B cell (primary cell): ENCODE results near the gene CNTN4. TPM values are rescaled to one million over a fixed set of nuclear protein-coding genes. Genes with fewer than 3 reads are reported as not detected.

ENCODE experiments used
- ATAC-seq: fragments of 200-7000 bp; cut with Tn5 transposase; one replicate; pipeline ENCODE4 v1.10.0; 2021; ENCODE audit warnings: low read depth, mild to moderate bottlenecking, moderate number of reproducible peaks, moderate library complexity
- CTCF ChIA-PET: fragments of 350-600 bp; sonication (Branson Sonifier 250); formaldehyde crosslinking; loops from one replicate; lab custom pipeline; 2021; ENCODE audit warnings: antibody characterized with exemption, inconsistent platforms; lab: Charles Lee
- POLR2A ChIA-PET: fragments of 350-600 bp; sonication (Branson Sonifier 250); formaldehyde crosslinking; loops from one replicate; lab custom pipeline; 2021; ENCODE audit warnings: antibody characterized with exemption; lab: Charles Lee
- DNase-seq: peaks from one replicate; pipeline ENCODE4 v3.0.0; 2013
- H2AFZ ChIP-seq: 2 replicates; pipeline ENCODE4 v1.6.1; 2012; ENCODE audit warnings: mild to moderate bottlenecking, low read depth, low read length; ENCODE audit not compliant: insufficient read depth, poor library complexity, severe bottlenecking
- H3K27ac ChIP-seq, 2 donors: 1 replicate in 1 of 2; 2 replicates in 1 of 2; pipeline ENCODE4 v1.5.1; 2012 to 2013; ENCODE audit warnings: low read length in 2 of 2, mild to moderate bottlenecking in 2 of 2, moderate library complexity in 1 of 2
- H3K27me3 ChIP-seq, 4 experiments: fragments of 200-600 bp in 1 of 4; sonication (generic) in 1 of 4; replicated peaks in 1 of 4; 1 replicate in 2 of 4; 2 replicates in 2 of 4; pipeline versions ENCODE4 v1.6.1 to v1.7.0; 2013 to 2016; ENCODE audit warnings: low read length in 3 of 4, mild to moderate bottlenecking in 2 of 4, mixed read lengths in 1 of 4, moderate library complexity in 1 of 4; ENCODE audit not compliant: insufficient read depth in 4 of 4, control insufficient read depth in 3 of 4; ENCODE audit errors: control extremely low read depth in 1 of 4
- H3K36me3 ChIP-seq, 2 experiments: replicated peaks in 1 of 2; 1 replicate in 1 of 2; 2 replicates in 1 of 2; pipeline versions ENCODE4 v1.6.1 to v1.7.1; 2013; ENCODE audit warnings: low read length in 1 of 2; ENCODE audit not compliant: insufficient read depth in 2 of 2, control insufficient read depth in 1 of 2; ENCODE audit errors: control extremely low read depth in 1 of 2, extremely low read depth in 1 of 2
- H3K4me1 ChIP-seq, 2 donors: fragments of 200-600 bp in 1 of 2; sonication (generic) in 1 of 2; 1 replicate in 1 of 2; 2 replicates in 1 of 2; pipeline versions ENCODE4 v1.5.1 to v1.6.1; 2013 to 2017; ENCODE audit warnings: low read length in 2 of 2; ENCODE audit not compliant: control insufficient read depth in 2 of 2, insufficient read depth in 2 of 2
- H3K4me2 ChIP-seq: replicated peaks from 2 replicates; pipeline ENCODE3; 2012; ENCODE audit warnings: mild to moderate bottlenecking, low read depth, low read length; ENCODE audit not compliant: poor library complexity, severe bottlenecking
- H3K4me3 ChIP-seq, 5 experiments: fragments of 200-600 bp in 1 of 5; sonication (generic) in 1 of 5; 1 replicate in 3 of 5; 2 replicates in 2 of 5; pipeline versions ENCODE4 v1.5.1 to v1.7.0; 2011 to 2016; ENCODE audit warnings: low read length in 4 of 5, mild to moderate bottlenecking in 4 of 5, low read depth in 2 of 5, control low read depth in 1 of 5, moderate library complexity in 1 of 5; ENCODE audit not compliant: insufficient read depth in 1 of 5; ENCODE audit errors: control extremely low read depth in 1 of 5, extremely low read depth in 1 of 5
- H3K79me2 ChIP-seq: fragments of 200-600 bp; sonication (generic); one replicate; pipeline ENCODE4 v1.6.0; 2016; ENCODE audit warnings: low read length; ENCODE audit not compliant: control insufficient read depth, insufficient read depth
- H3K9ac ChIP-seq: fragments of 200-600 bp; sonication (generic); 2 replicates; pipeline ENCODE4 v1.6.1; 2017; ENCODE audit warnings: mild to moderate bottlenecking, low read length, moderate library complexity
- H3K9me3 ChIP-seq, 3 donors: one replicate each; pipeline versions ENCODE4 v1.6.1 to v1.7.1; 2013; ENCODE audit warnings: low read length in 2 of 3; ENCODE audit not compliant: control insufficient read depth in 2 of 3, insufficient read depth in 1 of 3; ENCODE audit errors: control extremely low read depth in 1 of 3
- H4K20me1 ChIP-seq: 2 replicates; pipeline ENCODE4 v1.6.0; 2012; ENCODE audit warnings: mild to moderate bottlenecking, low read length; ENCODE audit not compliant: insufficient read depth, control insufficient read depth, poor library complexity, severe bottlenecking
- H3K27ac Mint-ChIP-seq: one replicate; pipeline ENCODE4 v1.8.0; 2021; ENCODE audit warnings: mixed read lengths
- H3K27me3 Mint-ChIP-seq: one replicate; pipeline ENCODE4 v1.8.0; 2021; ENCODE audit warnings: mixed read lengths
- H3K4me1 Mint-ChIP-seq: one replicate; pipeline ENCODE4 v1.8.0; 2021; ENCODE audit warnings: mixed read lengths
- H3K4me3 Mint-ChIP-seq: one replicate; pipeline ENCODE4 v1.8.0; 2021; ENCODE audit warnings: mixed read lengths
- H3K9me3 Mint-ChIP-seq: one replicate; pipeline ENCODE4 v1.8.0; 2022; ENCODE audit warnings: mixed read lengths; ENCODE audit not compliant: insufficient read depth
- EZH2 ChIP-seq: IDR thresholded peaks from 2 replicates; pipeline ENCODE4 v1.6.1; 2012; ENCODE audit warnings: borderline replicate concordance, low read depth, mild to moderate bottlenecking, moderate library complexity, low read length; ENCODE audit not compliant: insufficient read depth, poor library complexity, severe bottlenecking
- WGBS: methylation state at CpG from one replicate; pipeline ENCODE4 v1.1.5; 2013; ENCODE audit warnings: missing lambda C conversion rate; ENCODE audit not compliant: insufficient coverage; 5-methylcytosine and 5-hydroxymethylcytosine counted together
- intact Hi-C: fragments of 100-400 bp; cut with micrococcal nuclease; formaldehyde crosslinking; loops from one replicate; pipeline ENCODE4 v1.10.0; 2022
- polyA plus RNA-seq: library from polyadenylated mRNA; depleted of rRNA; stranded (reverse); fragments of >200 nt; gene quantifications from 2 replicates; pipeline ENCODE4 v1.2.3, GENCODE V29; 2012
- total RNA-seq, 2 donors: library from RNA; stranded (reverse); fragments of 120-200 nt in 1 of 2; gene quantifications; 1 replicate in 1 of 2; 2 replicates in 1 of 2; pipeline versions ENCODE4 v1.2.3 to v1.2.4, GENCODE V29; 2013 to 2022
- TF ChIP-seq, protein P1 (sequence below): fragments of 200-600 bp; IDR thresholded peaks from one replicate; pipeline ENCODE4 v1.8.0; 2022; ENCODE audit warnings: antibody characterized with exemption, mild to moderate bottlenecking

Gene CNTN4
- total and polyA plus RNA-seq, 2 donors (not counting 1 experiment from before 2014, with no cell fraction given): 0.05 TPM; not detected in 1

DNA sequence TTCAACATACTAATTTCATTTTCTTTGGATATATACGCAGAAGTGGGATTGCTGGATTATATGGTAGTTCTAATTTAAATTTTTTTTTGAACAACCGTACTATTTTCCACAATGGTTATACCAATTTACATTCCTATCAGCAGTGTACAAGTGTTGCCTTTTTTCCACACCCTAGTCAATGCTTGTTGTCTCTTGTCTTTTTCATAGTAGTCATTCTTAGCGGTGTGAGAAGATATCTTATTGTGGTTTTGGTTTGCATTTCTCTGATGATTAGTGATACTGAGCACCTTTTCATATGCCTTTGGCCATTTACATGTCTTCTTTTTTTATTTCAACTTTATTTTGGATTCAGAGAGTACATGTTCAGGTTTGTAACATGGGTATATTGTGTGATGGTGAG is 858.4 kb downstream of the CNTN4 start:
- DNase-seq: no peak
- ChIA-PET POLR2A (no interaction called here), CTCF (no interaction called here)
- no peak overlapping the region for H3K27ac ChIP-seq
- no peak for TF ChIP-seq EZH2
- TF ChIP-seq, protein P1, sequence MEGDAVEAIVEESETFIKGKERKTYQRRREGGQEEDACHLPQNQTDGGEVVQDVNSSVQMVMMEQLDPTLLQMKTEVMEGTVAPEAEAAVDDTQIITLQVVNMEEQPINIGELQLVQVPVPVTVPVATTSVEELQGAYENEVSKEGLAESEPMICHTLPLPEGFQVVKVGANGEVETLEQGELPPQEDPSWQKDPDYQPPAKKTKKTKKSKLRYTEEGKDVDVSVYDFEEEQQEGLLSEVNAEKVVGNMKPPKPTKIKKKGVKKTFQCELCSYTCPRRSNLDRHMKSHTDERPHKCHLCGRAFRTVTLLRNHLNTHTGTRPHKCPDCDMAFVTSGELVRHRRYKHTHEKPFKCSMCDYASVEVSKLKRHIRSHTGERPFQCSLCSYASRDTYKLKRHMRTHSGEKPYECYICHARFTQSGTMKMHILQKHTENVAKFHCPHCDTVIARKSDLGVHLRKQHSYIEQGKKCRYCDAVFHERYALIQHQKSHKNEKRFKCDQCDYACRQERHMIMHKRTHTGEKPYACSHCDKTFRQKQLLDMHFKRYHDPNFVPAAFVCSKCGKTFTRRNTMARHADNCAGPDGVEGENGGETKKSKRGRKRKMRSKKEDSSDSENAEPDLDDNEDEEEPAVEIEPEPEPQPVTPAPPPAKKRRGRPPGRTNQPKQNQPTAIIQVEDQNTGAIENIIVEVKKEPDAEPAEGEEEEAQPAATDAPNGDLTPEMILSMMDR: no peak
- intact Hi-C loops: no loop called here
- no peak overlapping the region for H3K4me2 ChIP-seq
- ATAC-seq: no peak
- H3K9me3 ChIP-seq: no peaks in the 10 kb centered on the region
- no peaks in the 10 kb centered on the region for H3K36me3 ChIP-seq
- H3K79me2 ChIP-seq: no peaks in the 10 kb centered on the region
- Mint-ChIP-seq H3K27me3 (no peaks in the 10 kb centered on the region), H3K4me3 (no peak overlapping the region), H3K9me3 (peaks cover 2% of the 10 kb centered on the region), H3K4me1 (no peaks in the 10 kb centered on the region), H3K27ac (no peak overlapping the region)
- H3K27me3 ChIP-seq: no peaks in the 10 kb centered on the region
- no peak overlapping the region for H2AFZ ChIP-seq
- no peak overlapping the region for H3K4me3 ChIP-seq
- no peak overlapping the region for H3K9ac ChIP-seq
- H3K4me1 ChIP-seq: no peaks in the 10 kb centered on the region
- no peaks in the 10 kb centered on the region for H4K20me1 ChIP-seq
- no CpG with 5 or more reads among the region's 3 CpGs for WGBS

DNA sequence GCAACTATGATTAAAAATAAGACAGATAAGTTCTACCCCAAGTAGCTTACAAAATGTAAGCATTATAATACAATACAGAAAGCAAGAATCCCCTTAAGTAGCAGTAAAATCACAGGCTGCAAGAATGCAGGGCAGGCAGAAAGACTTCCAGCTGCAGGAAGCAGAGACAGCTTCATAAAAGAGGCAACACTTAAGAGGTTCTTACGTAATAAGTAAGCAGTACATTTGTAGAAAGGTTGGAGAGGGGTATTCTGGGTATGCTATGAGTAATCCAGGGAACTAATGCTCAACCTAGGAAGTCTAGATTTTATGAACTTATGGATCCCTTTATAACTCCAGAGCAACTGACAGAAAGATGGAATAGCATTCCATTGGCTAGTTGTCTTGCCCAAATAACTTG is 859.9 kb downstream of the CNTN4 start:
- no peak for ATAC-seq
- H3K9ac ChIP-seq: no peak overlapping the region
- Mint-ChIP-seq H3K27ac (no peak overlapping the region), H3K27me3 (no peaks in the 10 kb centered on the region), H3K4me3 (no peak overlapping the region), H3K4me1 (no peaks in the 10 kb centered on the region), H3K9me3 (no peaks in the 10 kb centered on the region)
- H3K4me2 ChIP-seq: no peak overlapping the region
- H3K27me3 ChIP-seq: no peaks in the 10 kb centered on the region
- no peaks in the 10 kb centered on the region for H3K36me3 ChIP-seq
- no peaks in the 10 kb centered on the region for H3K9me3 ChIP-seq
- no peak overlapping the region for H3K4me3 ChIP-seq
- H3K4me1 ChIP-seq: no peaks in the 10 kb centered on the region
- CTCF ChIA-PET: no interaction called here
- no peak for TF ChIP-seq EZH2
- TF ChIP-seq, protein P1: no peak
- H3K79me2 ChIP-seq: no peaks in the 10 kb centered on the region
- no peak overlapping the region for H2AFZ ChIP-seq
- POLR2A ChIA-PET: no interaction called here
- intact Hi-C loops: no loop called here
- H4K20me1 ChIP-seq: no peaks in the 10 kb centered on the region
- 78% methylated on average over 1 of the region's 1 CpG for WGBS
- DNase-seq: no peak
- no peak overlapping the region for H3K27ac ChIP-seq
